GM19468 (cell line): ENCODE measurements around the gene HINT1.

Source experiments
- ATAC-seq: cut with Tn5 transposase; IDR thresholded peaks from one replicate; pipeline ENCODE4 v1.9.1; 2021; ENCODE audit warnings: mild to moderate bottlenecking, moderate library complexity, moderate number of reproducible peaks; ENCODE audit not compliant: unreplicated experiment; ENCODE audit errors: extremely low read depth

Gene HINT1

GRCh38 chr5:131114754-131115153, 50.3 kb downstream of the HINT1 start:
- no peak for ATAC-seq

GRCh38 chr5:131112424-131112823, 52.6 kb downstream of the HINT1 start:
- ATAC-seq = no peak

DNA sequence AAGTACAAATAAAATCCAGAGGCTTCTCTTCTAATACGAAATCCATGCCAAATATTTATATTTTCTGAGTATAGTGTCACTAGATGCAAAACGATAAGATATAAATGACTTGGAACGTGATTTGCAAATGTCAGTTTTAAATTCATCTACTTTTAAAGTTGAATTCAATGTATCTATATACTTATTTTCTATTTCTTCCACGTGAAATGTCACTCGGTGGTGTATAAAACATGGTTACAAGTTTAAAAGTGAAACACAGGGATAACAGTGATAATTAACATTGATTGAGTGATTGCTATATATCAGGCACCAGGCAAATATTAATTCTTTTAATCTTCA, 54.8 kb downstream of the HINT1 start:
- no peak for ATAC-seq

GRCh38 chr5:131109540-131110255, 55.4 kb downstream of the HINT1 start:
- peak; percentile 88 for ATAC-seq
